ENCODE measurements around the gene PLAGL1.

DNA sequence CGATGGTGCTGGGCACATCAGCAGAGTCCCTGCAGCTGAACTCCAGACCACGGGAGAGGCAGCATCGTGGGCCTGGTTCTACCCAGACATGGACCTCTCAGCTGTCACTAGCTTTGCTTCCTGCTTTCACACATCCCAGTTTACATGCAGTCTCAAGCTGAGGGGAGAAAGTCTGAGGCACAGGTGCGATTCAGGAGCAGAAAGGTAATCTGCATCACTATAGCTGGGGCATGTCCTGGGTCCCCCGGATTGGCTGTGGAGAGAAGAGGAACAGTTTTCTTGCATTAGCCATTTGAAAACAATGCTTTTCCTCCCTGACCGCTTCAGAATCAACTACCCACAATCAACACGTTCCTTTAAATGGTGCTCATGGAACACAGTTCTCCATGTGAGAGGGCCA is 59.9 kb downstream of the PLAGL1 start:
- TF ChIP-seq EZH2 (IDR thresholded peaks at IDR 0.05; ENCODE audit: borderline replicate concordance, low read length), result no peak
- TF ChIP-seq, protein P1, sequence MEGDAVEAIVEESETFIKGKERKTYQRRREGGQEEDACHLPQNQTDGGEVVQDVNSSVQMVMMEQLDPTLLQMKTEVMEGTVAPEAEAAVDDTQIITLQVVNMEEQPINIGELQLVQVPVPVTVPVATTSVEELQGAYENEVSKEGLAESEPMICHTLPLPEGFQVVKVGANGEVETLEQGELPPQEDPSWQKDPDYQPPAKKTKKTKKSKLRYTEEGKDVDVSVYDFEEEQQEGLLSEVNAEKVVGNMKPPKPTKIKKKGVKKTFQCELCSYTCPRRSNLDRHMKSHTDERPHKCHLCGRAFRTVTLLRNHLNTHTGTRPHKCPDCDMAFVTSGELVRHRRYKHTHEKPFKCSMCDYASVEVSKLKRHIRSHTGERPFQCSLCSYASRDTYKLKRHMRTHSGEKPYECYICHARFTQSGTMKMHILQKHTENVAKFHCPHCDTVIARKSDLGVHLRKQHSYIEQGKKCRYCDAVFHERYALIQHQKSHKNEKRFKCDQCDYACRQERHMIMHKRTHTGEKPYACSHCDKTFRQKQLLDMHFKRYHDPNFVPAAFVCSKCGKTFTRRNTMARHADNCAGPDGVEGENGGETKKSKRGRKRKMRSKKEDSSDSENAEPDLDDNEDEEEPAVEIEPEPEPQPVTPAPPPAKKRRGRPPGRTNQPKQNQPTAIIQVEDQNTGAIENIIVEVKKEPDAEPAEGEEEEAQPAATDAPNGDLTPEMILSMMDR (IDR thresholded peaks at IDR 0.05; ENCODE audit: low read length), result no peak
